SIG-M5 treated with dmso at 0.1 percent for 504 hours (cell line): ENCODE data around the gene CLEC17A.
"Not testable (repeated sequence)": the region's sequence is repeated elsewhere in the genome, so short reads cannot be mapped to it uniquely, and the experiment has no call there.

ENCODE experiments used
- DNase-seq: peaks from one replicate; lab custom pipeline; 2025; ENCODE audit not compliant: unreplicated experiment; lab: John Stamatoyannopoulos, UW

The CLEC17A gene

GRCh38 chr19:14582894-14583340, at the start of gene CLEC17A:
CLEC17A (plus strand) TSS chr19:14583084; CDS start chr19:14583161, 77 bp downstream.
- DNase-seq: peak; percentile 37

GRCh38 chr19:14533450-14533849, 49.4 kb upstream of the CLEC17A start:
- DNase-seq: no peak

- peak; percentile 55 for DNase-seq
Observed at GRCh38 chr19:14536926-14537692, 45.8 kb upstream of the CLEC17A start.

- no peak for DNase-seq
Observed at GRCh38 chr19:14540741-14541525, 42.0 kb upstream of the CLEC17A start.

- not testable (repeated sequence) for DNase-seq
Observed at GRCh38 chr19:14541979-14542378, 40.9 kb upstream of the CLEC17A start.

GRCh38 chr19:14542711-14543328, 40.1 kb upstream of the CLEC17A start:
- DNase-seq: no peak

GRCh38 chr19:14544047-14544446, 38.8 kb upstream of the CLEC17A start:
- no peak for DNase-seq

GRCh38 chr19:14544977-14545715, 37.7 kb upstream of the CLEC17A start:
- DNase-seq: no peak

GRCh38 chr19:14545716-14546082, 37.2 kb upstream of the CLEC17A start:
- no peak for DNase-seq

GRCh38 chr19:14550201-14550754, 32.6 kb upstream of the CLEC17A start:
- no peak for DNase-seq

GRCh38 chr19:14551134-14552005, 31.5 kb upstream of the CLEC17A start:
- peak; percentile 92 for DNase-seq

GRCh38 chr19:14552006-14552360, 30.9 kb upstream of the CLEC17A start:
- DNase-seq: not testable (repeated sequence)

- no peak for DNase-seq
Observed at GRCh38 chr19:14553042-14553938, 29.6 kb upstream of the CLEC17A start.

- no peak for DNase-seq
Observed at GRCh38 chr19:14553939-14554243, 29.0 kb upstream of the CLEC17A start.

- DNase-seq: peak; percentile 38
Observed at GRCh38 chr19:14554382-14554812, 28.5 kb upstream of the CLEC17A start.

- no peak for DNase-seq
Observed at GRCh38 chr19:14555918-14556661, 26.8 kb upstream of the CLEC17A start.

- DNase-seq: peak; percentile 67
Observed at GRCh38 chr19:14556662-14557188, 26.2 kb upstream of the CLEC17A start.
